Stimulated activated CD8-positive, alpha-beta memory T cell treated with anti-CD3 and anti-CD28 coated beads, Interleukin-15, amount 100 ng/mL, for 1 hour (primary cell): ENCODE results near the gene RGMA.
"Not testable (repeated sequence)": the region's sequence is repeated elsewhere in the genome, so short reads cannot be mapped to it uniquely, and the experiment has no call there.

Experiments
- DNase-seq: peaks from one replicate; pipeline ENCODE4 v3.0.0-alpha.2; 2020; ENCODE audit warnings: low read depth

RGMA gene

GRCh38 chr15:93034512-93034911, 54.5 kb downstream of the RGMA start:
- no peak for DNase-seq

- no peak for DNase-seq
Observed at GRCh38 chr15:93033434-93034045, 55.5 kb downstream of the RGMA start.

GRCh38 chr15:93032515-93033206, 56.4 kb downstream of the RGMA start:
- DNase-seq, result not testable (repeated sequence)

GRCh38 chr15:93031557-93032384, 57.2 kb downstream of the RGMA start:
- not testable (repeated sequence) for DNase-seq

GRCh38 chr15:93031103-93031464, 57.9 kb downstream of the RGMA start:
- no peak for DNase-seq

GRCh38 chr15:93030430-93031102, 58.4 kb downstream of the RGMA start:
- peak; percentile 43 for DNase-seq

- DNase-seq, result no peak
Observed at GRCh38 chr15:93029836-93030429, 59.1 kb downstream of the RGMA start.

- no peak for DNase-seq
Observed at GRCh38 chr15:93029214-93029835, 59.7 kb downstream of the RGMA start.

GRCh38 chr15:93028632-93029213, 60.3 kb downstream of the RGMA start:
- DNase-seq, result no peak

- DNase-seq, result no peak
Observed at GRCh38 chr15:93028111-93028631, 60.8 kb downstream of the RGMA start.

GRCh38 chr15:93027413-93027812, 61.6 kb downstream of the RGMA start:
- DNase-seq, result no peak

- DNase-seq, result no peak
Observed at GRCh38 chr15:93026380-93026817, 62.6 kb downstream of the RGMA start.

GRCh38 chr15:93025625-93025982, 63.4 kb downstream of the RGMA start:
- DNase-seq, result no peak

GRCh38 chr15:93024716-93025624, 64.0 kb downstream of the RGMA start:
- DNase-seq, result no peak

- no peak for DNase-seq
Observed at GRCh38 chr15:93024293-93024692, 64.7 kb downstream of the RGMA start.

GRCh38 chr15:93020976-93021772, 67.8 kb downstream of the RGMA start:
- no peak for DNase-seq

GRCh38 chr15:93019971-93020370, 69.0 kb downstream of the RGMA start:
- DNase-seq, result no peak

GRCh38 chr15:93019090-93019489, 69.9 kb downstream of the RGMA start:
- DNase-seq, result no peak

- no peak for DNase-seq
Observed at GRCh38 chr15:93018574-93018973, 70.4 kb downstream of the RGMA start.
